Measurements from ENCODE around the gene RANBP1.

Gene RANBP1

DNA sequence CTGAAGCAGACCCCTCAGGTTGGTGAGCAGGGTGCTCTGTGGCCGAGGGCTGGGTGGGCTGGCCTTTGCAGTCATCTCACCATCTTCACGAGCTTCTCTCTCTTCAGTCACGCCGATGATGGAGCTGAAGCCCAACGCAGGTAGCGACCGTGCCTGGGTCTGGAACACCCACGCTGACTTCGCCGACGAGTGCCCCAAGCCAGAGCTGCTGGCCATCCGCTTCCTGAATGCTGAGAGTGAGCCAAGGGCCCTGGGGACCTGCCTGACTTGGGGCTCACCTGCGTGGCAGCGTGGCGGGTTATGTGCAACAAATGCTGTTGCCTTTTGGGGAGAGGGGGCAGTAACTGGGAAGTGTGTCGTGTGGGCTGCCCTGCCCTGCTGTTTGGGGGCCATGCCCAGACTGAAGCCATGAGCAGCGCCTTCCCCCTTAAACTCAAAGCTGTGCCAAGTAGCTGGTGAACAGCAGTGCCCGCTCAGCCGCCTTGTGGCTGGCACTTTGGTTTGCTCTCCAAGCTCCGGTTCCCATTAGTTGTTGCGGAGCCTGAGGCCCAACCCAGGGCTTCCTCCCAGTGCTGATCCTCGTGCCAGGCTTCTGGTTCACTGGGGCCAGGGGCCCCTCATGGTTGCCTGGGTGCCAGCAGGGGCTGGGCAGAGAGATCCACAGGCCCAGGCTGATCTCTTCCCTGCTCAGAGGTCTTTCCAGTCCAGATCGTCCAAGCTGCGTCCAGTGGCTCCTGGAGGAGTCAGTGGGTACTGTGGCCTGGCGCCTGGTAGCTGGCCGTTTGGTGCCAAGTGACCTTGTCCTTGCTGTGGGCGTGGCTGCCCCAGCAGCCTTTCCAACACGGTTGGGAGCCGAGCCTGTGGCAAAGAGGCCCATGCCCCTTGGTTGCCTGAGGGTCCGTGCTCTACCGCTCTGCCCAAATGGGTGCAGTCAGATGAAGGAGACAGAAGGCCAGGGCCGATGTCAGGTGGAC is 9.6 kb downstream of the RANBP1 start:
- DNase-seq (ENCODE audit: low read depth) = no peak

DNA sequence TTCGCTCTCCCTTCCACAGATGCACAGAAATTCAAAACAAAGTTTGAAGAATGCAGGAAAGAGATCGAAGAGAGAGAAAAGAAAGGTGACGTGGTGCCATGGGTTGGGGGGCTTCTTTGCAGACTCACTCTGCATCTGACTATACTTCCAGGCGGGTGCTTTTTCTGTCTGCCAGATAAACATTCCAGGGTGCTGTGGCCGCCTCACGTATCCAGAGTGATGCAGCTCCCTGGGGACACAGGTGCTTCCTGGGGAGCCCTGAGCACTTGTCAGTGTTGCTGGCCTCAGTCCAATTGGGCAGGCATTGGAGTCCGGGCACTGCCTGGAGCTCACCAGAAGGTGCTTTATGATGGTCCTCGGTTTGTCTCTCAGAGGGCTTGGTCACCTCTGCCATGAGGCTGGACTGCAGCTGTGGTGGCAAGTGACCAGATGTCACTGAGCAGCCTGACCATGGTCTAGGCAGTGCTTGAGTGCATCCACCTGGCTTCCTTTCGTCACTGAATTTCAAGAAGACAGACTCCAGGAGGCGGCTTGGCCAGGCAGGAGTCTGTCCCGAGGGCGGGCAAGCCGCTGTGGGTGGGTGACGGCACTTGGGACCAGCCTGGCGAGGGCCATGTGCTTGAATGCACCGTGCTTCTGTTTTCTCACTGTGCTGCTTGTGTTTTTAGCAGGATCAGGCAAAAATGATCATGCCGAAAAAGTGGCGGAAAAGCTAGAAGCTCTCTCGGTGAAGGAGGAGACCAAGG is 10.6 kb downstream of the RANBP1 start:
- DNase-seq (ENCODE audit: low read depth) = no peak

DNA sequence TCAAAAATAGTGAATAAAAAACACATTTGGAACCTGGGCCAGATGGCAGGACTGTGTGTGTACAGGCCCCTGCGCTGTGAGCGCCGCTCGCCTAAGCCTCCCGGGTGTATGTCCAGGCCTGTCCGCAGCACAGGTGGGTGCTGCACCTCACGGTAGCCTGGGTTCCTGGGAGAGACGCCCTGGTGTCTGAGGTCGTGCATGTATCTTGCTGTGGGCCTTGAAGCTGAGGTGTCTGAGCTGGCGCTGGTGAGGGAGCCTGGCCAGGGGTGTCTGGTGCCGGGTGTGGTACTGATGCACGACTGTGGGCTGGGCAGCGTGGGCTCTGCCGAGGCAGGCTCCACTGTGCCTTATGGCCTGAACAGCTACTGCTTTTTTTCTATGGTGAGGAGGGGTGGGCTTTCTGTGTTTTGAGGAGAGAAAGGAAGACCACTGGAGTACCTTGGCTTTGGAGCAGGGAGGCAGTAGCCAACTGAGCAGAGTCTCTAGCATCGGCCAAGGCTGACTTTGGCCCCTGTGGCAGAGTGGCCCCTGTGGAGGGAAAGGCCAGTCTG is 11.5 kb downstream of the RANBP1 start:
- no peak for DNase-seq (ENCODE audit: low read depth)

DNA sequence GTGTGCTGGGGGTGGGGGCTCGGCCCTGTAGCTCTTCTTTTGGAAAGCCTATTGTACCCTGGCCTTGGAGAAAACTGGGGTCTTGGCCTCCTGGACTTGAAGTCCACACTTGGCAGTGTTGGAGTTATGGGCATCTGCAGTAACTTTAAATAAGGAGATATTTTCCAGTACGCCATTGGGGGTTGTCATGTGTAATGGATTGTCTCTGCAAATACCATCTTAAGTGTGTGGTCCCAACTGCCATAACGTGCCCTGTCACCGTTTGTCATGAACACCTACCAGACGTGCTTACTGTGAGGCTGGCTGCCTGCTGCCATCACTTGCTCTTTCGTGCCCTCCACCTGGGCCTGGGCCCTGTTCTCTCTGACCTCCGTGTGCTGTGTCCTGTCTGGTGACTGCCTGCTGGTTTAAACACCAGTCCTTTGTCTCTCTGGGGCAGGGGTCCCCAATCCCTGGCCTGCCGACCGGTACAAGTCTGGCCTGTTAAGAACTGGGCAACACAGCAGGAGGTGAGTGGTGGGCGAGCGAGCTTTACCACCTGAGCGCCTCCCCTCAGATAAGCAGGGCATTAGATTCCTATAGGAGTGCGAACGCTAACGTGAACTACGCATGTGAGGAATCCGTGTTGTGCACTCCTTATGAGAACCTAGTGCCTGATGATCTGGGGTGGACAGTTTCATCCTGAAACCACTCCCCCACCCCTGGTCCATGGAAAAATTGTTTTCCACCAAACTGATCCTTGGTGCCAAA is 12.1 kb downstream of the RANBP1 start:
- no peak for DNase-seq (ENCODE audit: low read depth)

DNA sequence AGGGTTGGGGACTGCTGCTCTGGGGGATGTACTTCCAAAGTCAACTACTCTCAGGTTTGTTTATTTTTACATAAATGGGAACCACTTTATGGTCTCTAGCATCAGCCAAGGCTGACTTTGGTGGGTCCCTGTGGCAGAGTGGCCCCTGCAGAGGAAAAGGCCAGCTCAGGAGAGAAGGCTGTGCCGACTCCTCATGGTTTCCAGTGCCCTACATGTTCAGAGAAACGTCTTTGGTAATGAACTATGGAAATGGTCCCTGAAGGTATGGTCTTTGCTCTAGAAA is 12.7 kb downstream of the RANBP1 start:
- DNase-seq (ENCODE audit: low read depth) = no peak

DNA sequence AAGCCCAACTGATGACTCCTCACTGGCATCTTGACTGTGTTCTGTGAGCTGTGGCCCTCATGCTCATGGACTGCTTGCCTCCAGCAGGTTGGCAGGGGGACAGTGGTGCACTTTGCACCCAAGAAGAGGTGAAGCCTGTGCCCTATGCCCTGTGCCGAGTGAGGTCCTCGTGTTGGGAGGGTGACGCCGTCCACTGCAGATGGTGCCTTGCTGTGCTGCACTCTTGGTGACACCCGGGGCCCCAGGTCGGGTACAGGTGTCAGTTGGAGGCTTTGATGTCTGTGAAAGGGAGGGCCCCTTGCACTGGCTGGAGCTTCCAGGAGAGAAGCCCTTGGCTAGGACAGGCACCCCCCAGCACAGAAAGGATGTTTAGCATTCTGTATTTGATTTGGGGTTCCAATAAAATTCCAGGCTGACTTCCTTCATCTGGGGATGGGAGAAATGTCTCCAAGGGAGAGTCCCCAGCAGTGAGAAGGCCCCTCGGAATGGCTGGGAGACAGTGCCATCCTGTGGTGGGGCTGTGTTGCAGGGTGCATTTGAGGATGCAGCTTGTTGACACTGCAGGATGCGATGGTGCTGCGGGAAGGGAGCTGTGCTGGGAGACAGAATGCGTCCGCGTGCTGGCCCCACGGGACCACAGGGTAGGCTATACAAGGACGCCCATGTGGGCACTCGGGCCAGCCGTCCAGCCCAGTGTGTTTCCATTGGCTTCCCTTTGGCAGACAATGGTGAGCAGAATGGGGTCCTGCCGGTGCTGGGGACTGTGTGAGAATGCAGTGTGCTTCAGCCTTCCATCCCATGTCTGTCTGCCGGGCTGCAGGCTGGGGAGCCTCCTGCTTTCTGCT is 13.2 kb downstream of the RANBP1 start:
- DNase-seq (ENCODE audit: low read depth) = no peak

DNA sequence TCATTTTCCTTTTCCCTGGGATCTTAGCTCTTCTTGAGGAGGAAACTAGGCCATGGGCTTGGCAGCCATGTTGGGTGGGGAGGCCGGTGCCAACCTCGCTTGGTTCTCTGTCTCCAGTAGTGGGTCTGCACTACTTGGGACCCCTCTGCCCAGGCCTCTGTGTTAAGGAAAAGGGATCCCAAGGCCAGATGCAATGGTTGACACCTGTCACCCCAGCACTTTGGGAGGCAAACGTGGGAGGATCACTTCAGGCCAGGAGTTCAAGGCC is 13.8 kb downstream of the RANBP1 start:
- DNase-seq (ENCODE audit: low read depth) = no peak

DNA sequence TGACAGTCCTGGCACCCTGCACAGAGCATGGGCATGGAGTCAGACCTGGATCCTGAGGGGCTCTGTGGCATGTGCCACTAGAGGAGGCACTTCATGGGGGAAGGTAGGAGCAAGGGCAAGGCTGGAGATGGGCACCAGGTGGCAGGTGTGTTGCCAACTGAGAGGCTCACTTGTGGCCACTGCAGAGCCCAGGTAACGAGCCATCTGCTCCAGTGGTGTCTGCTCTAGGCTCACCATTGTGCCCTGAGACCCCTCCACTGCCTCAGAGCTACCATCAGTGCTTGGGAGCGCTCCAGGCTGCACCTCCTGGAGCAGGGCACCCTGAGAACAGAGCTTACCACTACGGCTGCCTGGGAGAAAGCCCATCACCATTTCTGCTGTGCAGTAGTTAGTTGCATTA is 14.4 kb downstream of the RANBP1 start:
- DNase-seq (ENCODE audit: low read depth) = no peak

DNA sequence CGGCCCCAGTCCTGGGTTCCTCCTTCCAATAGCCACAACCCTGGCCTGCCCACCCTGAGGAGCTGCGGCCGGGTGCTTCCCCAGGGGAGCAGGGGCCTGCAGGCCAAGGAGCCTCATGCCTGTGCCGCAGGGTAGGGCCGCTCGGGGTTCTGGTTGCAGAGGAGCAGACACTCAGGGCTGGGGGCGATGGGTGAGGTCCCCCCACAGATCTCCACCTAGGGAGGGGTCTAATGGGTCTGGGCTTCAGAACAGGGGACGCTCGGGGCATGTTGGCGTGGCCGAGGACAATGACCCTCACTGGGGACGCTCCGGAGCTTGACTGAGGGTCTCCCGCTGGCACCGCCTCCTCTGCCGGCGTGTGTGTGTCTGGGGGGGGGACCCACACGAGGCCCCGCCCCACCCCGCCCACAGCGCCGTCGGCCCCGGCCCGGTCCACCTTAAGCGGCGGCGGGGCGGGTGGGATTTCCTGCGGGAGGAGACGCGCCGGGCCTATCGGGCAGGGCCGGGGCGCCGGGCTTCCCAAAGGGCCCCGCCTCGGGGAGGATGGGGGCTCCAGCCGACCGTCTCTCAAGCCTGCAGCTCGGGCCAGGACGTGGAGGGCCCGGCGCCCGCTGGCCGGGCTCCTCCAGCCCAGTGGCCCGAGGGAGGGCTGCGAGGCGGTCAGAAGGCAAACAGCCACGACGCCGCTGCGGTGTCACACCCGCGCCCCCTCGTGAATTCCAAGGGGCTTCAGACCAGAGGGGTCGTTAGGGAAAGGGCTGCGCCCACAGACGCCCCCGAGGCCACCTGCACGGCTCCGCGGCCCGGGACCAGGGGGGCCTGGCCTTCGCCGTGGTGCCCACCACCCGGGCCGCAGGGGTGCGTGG is 15.1 kb downstream of the RANBP1 start:
- DNase-seq (ENCODE audit: low read depth) = no peak

DNA sequence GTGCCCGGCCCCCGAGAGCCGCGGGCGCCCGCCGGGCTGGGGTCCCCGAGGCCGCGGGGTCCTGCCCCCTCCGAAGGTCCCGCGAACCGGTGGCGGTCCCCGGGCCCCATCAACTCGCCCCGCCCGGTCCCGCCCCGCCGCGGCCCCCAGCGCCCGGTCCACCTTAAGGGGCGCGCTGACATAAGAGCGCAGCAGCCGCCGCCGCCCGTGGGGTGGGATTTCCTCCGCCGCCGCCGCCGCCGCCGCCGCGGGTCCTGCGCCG is 15.6 kb downstream of the RANBP1 start, which contains the start of gene ZDHHC8:
Gene ZDHHC8, plus strand, starts transcription at position 208 of the 262 bp plus-strand sequence. CDS start 144 bp downstream, outside the sequence.
- no peak for DNase-seq (ENCODE audit: low read depth)

DNA sequence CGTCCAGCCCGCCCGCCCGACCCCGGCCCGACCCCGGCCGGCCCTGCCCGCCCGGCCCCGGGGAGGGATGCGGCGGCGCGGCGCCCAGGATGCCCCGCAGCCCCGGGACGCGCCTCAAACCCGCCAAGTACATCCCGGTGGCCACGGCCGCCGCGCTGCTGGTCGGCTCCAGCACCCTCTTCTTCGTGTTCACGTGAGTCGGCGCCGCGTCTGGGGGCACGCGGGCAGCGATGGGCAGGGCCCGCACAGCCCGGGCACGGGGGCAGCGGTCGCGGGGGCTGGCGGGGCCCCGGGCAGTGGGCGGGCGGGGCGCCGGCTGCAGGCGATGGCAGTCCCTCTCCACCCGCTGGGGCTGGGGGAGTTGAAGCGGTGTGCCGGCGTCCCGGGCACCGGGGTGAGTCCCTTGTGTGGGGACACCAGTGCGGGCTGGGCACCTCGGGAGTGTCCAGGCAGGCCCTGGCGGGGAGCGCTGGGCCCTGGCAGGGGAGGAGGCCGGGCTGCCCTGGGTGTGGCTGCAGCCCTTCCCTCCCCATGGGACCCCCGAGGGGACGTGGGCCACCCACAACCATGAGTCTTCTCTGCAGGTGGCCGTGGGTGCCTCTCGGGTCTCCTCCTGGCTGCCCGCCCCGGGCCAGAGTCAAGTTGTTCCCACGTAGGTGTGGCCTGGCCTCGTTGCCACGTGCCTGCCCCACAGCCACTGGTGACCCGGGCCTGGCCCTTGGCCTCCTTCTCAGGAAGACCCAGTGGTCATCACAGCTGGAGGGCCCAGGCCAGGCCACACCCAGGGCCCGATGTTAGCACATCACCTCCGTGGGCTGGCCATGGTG is 16.2 kb downstream of the RANBP1 start:
- DNase-seq (ENCODE audit: low read depth) = no peak

DNA sequence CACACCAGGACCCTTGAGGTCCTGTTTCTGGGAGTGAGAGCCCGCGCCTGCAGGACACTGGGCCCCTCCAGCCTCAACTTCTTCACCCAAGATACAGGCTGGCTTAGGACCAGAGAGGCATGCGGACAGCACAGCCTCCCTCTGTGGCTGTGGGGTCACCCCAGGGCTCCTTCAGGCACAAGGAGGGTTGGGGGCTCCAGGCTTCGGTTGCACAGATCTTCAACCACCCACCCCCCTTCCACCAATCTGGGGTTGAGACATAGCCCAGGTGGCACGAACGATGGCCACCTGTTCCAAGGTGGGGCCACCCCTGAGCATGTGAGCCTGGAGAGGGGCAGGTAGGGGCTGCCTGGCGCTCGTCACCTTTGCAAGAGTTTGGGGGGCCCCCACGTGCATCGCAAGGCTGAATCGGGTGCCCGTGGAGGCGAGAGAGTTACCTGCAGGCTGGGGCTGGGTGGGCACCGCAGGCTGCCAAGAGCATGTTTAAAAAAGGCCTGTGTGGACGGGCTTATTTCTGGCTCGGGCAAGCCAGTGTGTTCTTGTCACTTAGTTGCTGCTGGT is 16.9 kb downstream of the RANBP1 start:
- DNase-seq (ENCODE audit: low read depth) = no peak

DNA sequence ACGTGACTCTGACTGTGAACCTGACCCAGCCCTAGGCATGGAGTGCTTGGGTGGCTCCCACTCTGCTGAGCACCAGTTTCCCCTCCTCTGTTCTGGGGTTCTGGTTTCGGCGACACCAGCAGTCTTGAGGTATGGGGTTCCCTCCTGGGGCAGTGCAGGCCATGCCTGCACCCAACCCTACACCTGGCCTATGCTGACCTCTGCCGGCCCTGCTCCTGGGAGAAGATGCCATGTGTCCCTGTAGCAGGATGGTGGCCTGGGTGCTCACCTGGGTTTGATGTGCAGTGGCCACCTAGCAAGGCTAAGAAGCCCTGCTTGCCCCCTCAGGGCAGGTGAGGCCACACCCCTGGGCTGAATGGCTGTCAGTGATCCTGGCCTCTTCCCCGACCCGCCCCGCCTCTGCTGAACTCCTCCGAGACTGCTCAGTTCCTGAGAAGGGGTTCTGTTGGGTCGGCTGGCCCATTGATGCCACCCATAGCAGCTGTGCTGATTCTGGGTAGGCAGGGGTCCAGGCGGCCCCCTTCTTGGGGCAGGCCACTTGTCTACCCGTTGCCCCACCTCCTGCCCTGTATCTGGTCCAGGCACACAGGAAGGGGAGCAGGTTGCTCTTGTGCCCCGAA is 18.1 kb downstream of the RANBP1 start:
- no peak for DNase-seq (ENCODE audit: low read depth)

DNA sequence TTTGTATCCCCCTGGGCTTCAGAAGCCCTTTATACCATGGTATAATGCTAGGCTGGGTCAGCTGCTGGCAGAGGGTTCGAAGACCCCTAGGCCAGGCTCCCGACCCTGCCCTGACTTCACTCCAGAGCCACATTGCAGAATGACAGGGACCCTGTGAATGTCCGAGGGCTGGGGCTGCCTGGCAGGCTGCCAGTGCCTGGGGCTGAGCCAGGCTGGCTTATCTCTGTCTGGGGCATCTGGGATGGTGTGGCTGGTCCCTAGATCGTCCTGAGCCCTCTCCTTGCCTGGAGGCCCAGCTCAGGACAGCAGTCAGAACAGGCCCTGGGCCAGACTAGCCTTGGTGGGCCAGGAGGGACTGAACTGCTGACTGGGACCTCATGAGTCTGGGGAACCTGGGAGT is 19.4 kb downstream of the RANBP1 start:
- no peak for DNase-seq (ENCODE audit: low read depth)

DNA sequence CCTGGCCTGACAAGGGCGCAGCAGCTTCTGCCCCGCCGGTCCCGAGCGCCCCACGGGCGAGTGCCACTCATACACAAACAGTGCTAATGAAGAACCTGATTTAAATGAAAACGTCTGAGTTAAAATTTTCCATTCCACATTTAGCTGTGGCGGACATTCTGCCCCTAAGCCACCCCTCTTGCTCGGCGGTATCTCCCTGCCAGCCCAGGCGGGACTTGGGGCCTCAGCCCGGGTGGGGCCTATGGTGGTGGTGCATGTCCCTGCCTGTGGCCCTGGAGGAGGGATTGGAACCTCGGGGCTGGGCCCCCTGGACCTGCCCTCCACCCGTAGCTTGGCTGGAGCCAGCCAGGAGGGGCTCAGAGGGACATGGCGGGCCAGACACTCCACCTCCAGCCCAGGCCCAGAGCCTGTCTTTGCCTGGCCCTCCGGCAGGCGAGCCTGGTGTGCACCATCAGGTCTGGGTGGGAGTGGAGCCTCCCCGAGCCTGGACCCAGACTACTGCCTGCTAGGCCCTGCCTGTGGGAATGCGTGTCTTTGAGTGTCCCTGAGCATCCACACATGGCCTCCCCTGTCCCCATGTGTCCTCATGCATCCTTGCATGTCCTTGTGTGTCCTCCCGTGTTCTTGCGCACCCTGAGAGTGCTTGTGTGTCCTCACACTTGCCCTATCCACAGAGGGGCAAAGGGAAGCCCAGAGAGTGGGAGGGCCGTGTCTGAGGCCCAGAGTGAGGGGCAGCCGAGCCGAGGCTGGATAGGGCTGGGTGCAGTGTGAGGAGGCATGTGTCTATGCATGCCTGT is 20.1 kb downstream of the RANBP1 start:
- DNase-seq (ENCODE audit: low read depth) = no peak

DNA sequence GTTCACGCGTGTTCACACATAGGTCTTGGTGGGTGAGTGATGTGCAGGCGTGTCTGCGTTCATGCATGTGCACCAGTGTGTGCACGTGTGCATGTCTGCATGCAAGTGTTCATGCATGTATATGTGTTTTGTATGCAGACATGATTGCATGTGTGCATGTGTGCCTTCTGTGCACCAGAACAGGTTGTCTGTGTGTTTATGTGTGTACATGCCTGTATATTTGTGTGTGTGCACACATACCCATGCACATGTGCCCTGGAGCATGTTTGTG is 20.6 kb downstream of the RANBP1 start:
- no peak for DNase-seq (ENCODE audit: low read depth)

DNA sequence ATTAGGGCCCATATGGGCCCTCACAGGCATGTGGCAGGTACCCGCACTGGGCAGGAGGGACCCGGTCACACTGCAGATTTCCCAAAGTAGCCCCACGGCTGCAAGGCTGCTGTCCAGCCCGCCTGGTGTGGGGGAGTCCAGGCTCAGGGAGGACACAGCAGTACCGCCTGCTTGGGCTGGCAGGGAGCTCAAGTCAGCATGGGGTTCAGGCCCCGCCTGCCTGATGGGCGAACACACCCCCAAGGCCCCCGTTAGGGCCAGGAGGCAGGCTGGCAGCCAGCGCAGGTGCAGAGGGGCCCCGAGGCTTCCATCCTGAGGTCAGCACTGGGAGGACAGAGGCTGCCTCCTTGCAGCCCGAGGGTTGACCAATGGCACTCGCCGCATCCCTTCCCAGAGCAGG is 21.2 kb downstream of the RANBP1 start:
- no peak for DNase-seq (ENCODE audit: low read depth)

DNA sequence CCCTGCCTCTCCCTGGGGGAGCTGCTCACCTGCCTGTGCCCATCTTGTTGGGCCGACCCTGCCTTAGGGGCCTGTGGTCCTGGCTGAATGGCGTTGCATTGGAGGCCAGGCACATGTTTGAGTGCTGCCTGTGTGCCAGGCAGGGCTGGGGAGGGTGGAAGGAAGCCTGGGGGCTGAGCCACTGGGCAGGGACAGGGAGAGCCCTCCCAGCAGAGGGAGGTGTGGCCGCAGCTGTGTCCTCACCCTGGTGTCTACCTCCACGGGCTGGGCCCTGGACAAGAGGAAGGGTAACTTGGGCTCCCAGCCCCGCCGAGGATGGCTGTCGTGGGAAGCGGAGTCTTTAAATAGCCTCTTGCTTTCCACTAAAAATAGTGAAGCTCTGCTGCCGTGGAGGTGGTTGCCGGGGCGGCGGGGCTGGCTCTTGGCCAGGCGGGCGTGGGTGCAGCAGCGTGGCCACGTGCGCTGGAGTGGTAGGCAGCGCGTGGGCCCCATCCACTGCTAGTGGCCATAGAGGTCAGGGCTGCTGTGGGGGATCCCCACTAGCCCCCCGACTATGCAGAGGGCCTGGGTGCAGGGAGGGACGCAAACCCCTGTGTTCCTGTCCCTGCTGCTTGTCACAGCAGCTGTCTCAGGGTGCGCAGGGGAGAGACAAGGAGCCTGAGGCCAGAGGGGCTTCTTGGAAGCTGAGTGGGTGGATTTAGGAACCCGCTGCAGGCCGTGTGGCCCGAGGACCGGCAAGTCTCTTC is 21.9 kb downstream of the RANBP1 start:
- no peak for DNase-seq (ENCODE audit: low read depth)
